PC-9 (cell line): ENCODE results near the gene SIK3.

Experiments used
- EZH2 ChIP-seq: fragments of 200-600 bp; sonication (generic); IDR thresholded peaks from 2 replicates; pipeline ENCODE4 v1.8.0; 2017; ENCODE audit warnings: antibody characterized with exemption, low read depth
- TF ChIP-seq, protein P1 (sequence below): fragments of 200-600 bp; sonication (generic); conservative IDR thresholded peaks from 2 replicates; pipeline ENCODE4 v1.6.1; 2017; ENCODE audit warnings: mixed run types, antibody characterized with exemption, mild to moderate bottlenecking, moderate library complexity

GRCh38 chr11:116837231-116838091, 260.8 kb downstream of the SIK3 start, which contains the start of gene APOA1:
- TF ChIP-seq, protein P1, sequence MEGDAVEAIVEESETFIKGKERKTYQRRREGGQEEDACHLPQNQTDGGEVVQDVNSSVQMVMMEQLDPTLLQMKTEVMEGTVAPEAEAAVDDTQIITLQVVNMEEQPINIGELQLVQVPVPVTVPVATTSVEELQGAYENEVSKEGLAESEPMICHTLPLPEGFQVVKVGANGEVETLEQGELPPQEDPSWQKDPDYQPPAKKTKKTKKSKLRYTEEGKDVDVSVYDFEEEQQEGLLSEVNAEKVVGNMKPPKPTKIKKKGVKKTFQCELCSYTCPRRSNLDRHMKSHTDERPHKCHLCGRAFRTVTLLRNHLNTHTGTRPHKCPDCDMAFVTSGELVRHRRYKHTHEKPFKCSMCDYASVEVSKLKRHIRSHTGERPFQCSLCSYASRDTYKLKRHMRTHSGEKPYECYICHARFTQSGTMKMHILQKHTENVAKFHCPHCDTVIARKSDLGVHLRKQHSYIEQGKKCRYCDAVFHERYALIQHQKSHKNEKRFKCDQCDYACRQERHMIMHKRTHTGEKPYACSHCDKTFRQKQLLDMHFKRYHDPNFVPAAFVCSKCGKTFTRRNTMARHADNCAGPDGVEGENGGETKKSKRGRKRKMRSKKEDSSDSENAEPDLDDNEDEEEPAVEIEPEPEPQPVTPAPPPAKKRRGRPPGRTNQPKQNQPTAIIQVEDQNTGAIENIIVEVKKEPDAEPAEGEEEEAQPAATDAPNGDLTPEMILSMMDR: no peak
- TF ChIP-seq EZH2: no peak
